GM21576 (cell line): ENCODE measurements around the gene ZFP57.
"Not testable (repeated sequence)": the region's sequence is repeated elsewhere in the genome, so short reads cannot be mapped to it uniquely, and the experiment has no call there.

Source experiments
- ATAC-seq: cut with Tn5 transposase; IDR thresholded peaks from one replicate; pipeline ENCODE4 v1.9.1; 2021; ENCODE audit warnings: mild to moderate bottlenecking, moderate library complexity; ENCODE audit not compliant: unreplicated experiment

The ZFP57 gene

GRCh38 chr6:29696147-29697125 lies 15.5 kb upstream of the ZFP57 start:
- ATAC-seq = no peak

GRCh38 chr6:29694637-29695036 lies 13.7 kb upstream of the ZFP57 start:
- no peak for ATAC-seq

- ATAC-seq = no peak
Measured at GRCh38 chr6:29685718-29686326, 4.9 kb upstream of the ZFP57 start.

GRCh38 chr6:29681811-29682210 lies 859 bp upstream of the ZFP57 start:
- no peak for ATAC-seq

DNA sequence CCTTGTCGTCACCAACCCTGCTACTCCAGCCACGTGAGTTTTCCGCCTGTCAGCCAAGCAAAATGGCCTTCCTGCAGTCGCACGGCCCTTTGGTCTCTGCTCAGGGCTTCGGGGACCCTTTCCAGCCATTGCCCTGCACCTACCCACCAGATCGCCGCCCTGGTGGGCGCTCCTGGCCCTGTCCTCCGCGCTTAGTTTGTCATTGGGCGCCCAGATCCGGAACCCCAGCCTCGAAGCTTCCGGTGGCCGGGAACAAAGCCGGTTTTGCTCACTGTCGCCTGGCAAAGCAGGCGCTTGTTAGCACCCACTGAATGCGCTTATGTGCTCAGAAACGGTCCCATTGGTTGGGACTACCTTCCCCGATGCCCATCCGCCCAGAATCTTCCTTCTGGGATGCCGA lies 536 bp downstream of the ZFP57 start:
- ATAC-seq = no peak

DNA sequence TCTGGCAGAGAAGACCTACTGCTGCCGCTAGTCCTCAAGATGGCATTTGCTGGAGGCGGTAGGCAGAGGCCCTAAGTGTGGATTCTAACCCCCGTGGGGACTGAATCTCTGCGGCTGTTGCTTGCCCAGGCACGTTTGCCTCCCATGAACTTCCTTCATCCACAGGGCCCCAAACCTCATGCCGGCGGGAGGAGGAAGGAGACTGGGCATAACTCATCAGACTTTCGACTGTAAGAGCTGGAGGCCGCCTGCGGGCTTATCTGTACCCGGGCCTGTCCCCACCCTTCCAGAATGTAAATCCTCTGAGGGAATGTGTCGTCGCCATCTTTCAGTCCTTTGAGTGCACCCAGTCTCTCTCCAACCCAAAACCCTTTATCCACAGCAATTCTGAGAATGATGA lies 990 bp downstream of the ZFP57 start:
- no peak for ATAC-seq

- ATAC-seq = no peak
Measured at GRCh38 chr6:29678114-29678513, 2.8 kb downstream of the ZFP57 start.

DNA sequence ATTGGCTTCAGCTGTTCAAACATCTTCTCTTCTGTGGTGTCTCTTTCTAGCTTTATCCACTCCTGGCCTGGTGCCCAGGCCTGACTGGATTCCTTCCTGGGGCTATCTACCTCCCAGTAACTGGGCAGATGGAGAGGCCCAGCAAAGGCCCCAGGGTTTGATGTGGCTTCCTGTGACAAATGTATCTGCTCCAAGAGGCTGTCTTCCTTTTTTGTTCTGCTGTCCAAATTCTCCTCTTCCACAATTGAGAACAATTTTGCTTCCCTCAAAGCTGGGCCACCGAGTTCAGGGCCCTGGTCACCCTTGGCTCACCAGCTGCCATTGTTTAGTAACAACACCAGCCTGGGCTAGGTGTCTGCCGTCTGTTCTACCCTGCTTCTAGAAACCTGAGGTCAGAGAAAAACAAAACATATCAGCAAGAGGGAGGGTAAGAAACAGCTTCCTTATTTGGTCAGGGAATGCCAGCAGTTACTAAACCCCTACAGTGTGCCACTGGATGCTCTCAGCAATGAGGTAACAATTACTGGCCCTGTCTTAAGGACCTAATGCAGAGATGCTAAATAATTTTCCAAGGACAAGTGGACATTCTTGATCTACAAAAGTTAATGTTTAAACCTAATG lies 3.9 kb downstream of the ZFP57 start:
- no peak for ATAC-seq

GRCh38 chr6:29675561-29675960 lies 5.4 kb downstream of the ZFP57 start:
- ATAC-seq = no peak

DNA sequence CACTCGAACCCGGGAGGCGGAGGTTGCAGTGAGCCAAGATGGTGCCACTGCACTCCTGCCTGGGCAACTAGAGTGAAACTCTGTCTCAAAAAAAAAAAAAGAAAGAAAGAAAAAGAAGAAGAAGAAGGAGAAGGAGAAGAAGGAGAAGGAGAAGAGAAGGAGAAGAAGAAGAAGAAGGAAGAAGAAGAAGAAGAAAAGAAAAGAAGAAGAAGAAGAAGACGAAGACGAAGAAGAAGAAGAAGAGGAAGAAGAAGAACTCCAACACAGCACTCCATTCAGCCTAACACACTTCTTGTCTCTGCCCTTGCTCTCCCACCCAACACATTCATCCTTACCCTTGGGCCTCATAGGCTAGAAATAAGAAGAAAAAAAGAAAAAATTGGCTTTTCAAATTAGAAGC lies 6.9 kb downstream of the ZFP57 start:
- no peak for ATAC-seq

DNA sequence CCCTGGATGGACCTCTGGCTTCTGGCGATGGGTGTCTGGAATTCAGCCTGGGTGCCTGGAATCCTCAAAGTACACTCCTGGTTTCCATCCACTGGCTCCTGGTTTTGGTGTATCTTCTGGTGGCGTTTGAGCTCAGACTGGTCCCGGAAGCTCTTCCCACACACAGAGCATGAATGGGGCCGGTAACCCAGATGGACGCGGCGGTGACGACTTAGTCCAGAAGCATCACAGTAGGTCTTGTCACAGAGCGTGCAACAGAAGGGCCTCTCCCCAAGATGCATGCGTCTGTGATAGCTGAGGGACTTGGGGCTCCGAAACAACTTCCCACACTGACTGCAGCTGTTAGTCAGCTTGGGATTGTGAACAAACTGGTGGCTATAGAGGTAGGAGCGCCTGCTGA lies 7.8 kb downstream of the ZFP57 start:
- ATAC-seq = no peak

GRCh38 chr6:29672116-29672515 lies 8.8 kb downstream of the ZFP57 start:
- ATAC-seq = not testable (repeated sequence)

DNA sequence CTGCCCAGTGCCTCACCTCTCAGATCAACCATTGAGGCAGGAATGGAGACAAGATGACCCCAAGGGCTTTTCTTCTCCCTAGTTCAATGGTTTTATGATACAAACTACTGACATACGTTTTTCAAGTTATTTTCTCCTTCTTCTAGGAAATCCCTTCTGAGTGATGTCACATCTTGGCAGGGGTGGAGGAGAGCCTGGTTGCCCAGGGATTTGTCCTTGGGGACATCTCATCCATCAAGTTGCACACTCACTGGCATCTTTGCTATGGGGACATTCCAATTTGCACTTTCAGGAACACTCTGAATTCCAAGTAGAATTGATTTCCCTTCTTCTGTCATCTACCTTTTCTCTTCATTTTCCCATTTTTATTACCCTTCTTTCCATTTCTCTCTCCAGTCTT lies 9.9 kb downstream of the ZFP57 start:
- no peak for ATAC-seq

GRCh38 chr6:29667158-29667557 lies 13.8 kb downstream of the ZFP57 start:
- ATAC-seq = no peak

DNA sequence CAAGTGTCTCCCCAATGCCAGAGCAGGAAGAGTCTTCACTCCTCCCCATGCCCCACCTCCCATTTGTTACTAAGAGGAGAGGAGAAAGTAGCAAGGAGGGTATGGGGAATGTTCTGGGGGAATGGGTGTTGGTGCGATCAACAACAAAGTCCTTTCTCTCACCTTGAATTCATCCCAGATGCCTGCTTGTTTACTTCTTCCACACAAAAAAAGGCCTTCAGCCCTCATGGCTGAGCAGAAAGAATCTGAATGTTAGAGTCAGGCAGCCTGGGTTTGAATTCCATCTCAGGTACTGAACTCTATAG lies 14.2 kb downstream of the ZFP57 start:
- no peak for ATAC-seq

- no peak for ATAC-seq
Measured at GRCh38 chr6:29665942-29666825, 14.8 kb downstream of the ZFP57 start.

- ATAC-seq = no peak
Measured at GRCh38 chr6:29663300-29664042, 17.5 kb downstream of the ZFP57 start.

GRCh38 chr6:29661502-29662141 lies 19.3 kb downstream of the ZFP57 start:
- ATAC-seq = not testable (repeated sequence)

DNA sequence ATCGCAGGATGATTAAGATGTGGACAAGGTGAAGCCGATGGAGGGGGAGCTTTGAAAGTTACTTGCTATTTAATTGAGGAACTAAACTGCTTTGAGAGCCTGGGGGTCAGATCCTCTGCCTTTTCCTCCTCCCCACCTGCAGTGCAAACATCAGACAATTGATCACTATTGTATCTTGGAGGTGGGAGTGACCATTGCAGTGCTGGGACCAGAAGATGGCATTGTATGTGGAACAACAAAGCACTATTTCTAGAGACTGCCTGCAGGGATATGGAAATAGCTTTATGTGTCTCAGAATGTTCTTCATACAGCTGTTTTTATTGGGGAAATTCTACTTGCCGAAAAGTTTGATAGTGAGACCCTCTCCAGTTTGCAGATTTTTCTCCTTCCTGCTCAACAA lies 19.9 kb downstream of the ZFP57 start:
- no peak for ATAC-seq

DNA sequence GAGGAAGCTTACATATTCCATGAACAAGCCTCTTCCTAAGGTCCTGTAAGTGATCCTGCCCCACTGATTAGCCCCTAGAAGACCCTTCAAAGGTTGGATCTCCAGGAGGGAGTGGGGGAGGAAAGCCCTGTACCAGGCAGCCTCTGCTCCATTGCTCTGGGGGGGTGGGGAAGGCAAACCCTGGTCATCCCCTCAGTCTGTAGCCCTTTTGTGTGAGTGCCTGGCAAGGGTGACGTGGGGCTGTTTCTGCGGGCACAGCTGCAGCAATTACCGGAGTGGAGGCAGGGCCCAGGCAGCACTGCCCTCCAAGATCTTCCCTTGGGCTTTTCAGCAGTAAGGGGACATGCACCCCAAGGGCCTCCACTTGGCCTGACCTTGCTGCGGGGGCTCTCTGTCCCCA lies 24.2 kb downstream of the ZFP57 start, which contains the start of gene MOG:
Gene MOG (plus strand): TSS at position 295 of the 400 bp plus-strand sequence. CDS start 118 bp downstream, outside the sequence.
- ATAC-seq = no peak
